Lower lobe of right lung (tissue), 2 donors: ENCODE results near the gene NCOA1. TPM values are rescaled to one million over a fixed set of nuclear protein-coding genes. Genes with fewer than 3 reads are reported as not detected.
A peak's percentile ranks its signal among the peaks of the same experiment; 100 is the strongest.
"Not testable (repeated sequence)": the region's sequence is repeated elsewhere in the genome, so short reads cannot be mapped to it uniquely, and the experiment has no call there.

Source experiments
- ATAC-seq, 2 donors: fragments of 200-7000 bp; cut with Tn5 transposase; one replicate each; pipeline ENCODE4 v1.9.1; 2020 to 2022; ENCODE audit warnings: mild to moderate bottlenecking in 2 of 2, moderate library complexity in 2 of 2
- DNase-seq: peaks from one replicate; pipeline ENCODE4 v3.0.0-alpha.2; 2020
- H3K27ac ChIP-seq: fragments of 200-600 bp; one replicate; pipeline ENCODE4 v1.8.0; 2022
- H3K27me3 ChIP-seq: fragments of 200-600 bp; one replicate; pipeline ENCODE4 v1.8.0; 2022; ENCODE audit warnings: low read depth
- H3K36me3 ChIP-seq: fragments of 200-600 bp; one replicate; pipeline ENCODE4 v1.8.0; 2022; ENCODE audit warnings: mild to moderate bottlenecking
- H3K4me1 ChIP-seq: fragments of 200-600 bp; one replicate; pipeline ENCODE4 v1.8.0; 2022
- H3K4me3 ChIP-seq: fragments of 200-600 bp; one replicate; pipeline ENCODE4 v1.8.0; 2022; ENCODE audit warnings: mild to moderate bottlenecking
- H3K9me3 ChIP-seq: fragments of 200-600 bp; one replicate; pipeline ENCODE4 v1.8.0; 2022
- CTCF ChIP-seq: fragments of 200-600 bp; IDR thresholded peaks from one replicate; pipeline ENCODE4 v1.8.0; 2022; ENCODE audit warnings: antibody characterized with exemption, mild to moderate bottlenecking
- intact Hi-C: fragments of 100-400 bp; cut with DNase I; formaldehyde crosslinking; loops from one replicate; pipeline ENCODE4 v1.11.0; 2022
- total RNA-seq: library from RNA; stranded (reverse); fragmentation: NEBNext Ultra II Directional; extraction: Animal tissue kit (Norgen Biotek cat#: 25700); gene quantifications from one replicate; pipeline ENCODE4 v1.2.1, GENCODE V29; 2021
- donor health status: DM: no; HTN: yes; CAD: no; lungs with severe emphysema.

NCOA1 gene
- total RNA-seq, 1 donor from 2014 or later = 48.3 TPM

- intact Hi-C loops = no loop called here
- Histone ChIP-seq H3K4me3 (no peak overlapping the region), H3K27me3 (no peaks in the 10 kb centered on the region), H3K4me1 (no peaks in the 10 kb centered on the region), H3K36me3 (no peaks in the 10 kb centered on the region), H3K9me3 (no peaks in the 10 kb centered on the region), H3K27ac (no peak overlapping the region)
- TF ChIP-seq CTCF = no peak
- DNase-seq (no peak), ATAC-seq (no peak)
Observed at GRCh38 chr2:24459224-24460161, 31.6 kb upstream of the NCOA1 start.

GRCh38 chr2:24461685-24462084 is 29.4 kb upstream of the NCOA1 start:
- ATAC-seq = no peak

GRCh38 chr2:24463271-24463670 is 27.8 kb upstream of the NCOA1 start:
- no peak for ATAC-seq
- Histone ChIP-seq H3K9me3 (no peaks in the 10 kb centered on the region), H3K4me3 (no peak overlapping the region), H3K4me1 (no peaks in the 10 kb centered on the region), H3K27me3 (no peaks in the 10 kb centered on the region), H3K27ac (no peak overlapping the region), H3K36me3 (no peaks in the 10 kb centered on the region)
- no peak for DNase-seq
- TF ChIP-seq CTCF = no peak
- intact Hi-C loops = no loop called here

More at GRCh38 chr2:24461685-24462084, 29.4 kb upstream of the NCOA1 start:
- intact Hi-C loops = no loop called here
- H3K4me3 ChIP-seq = no peak overlapping the region
- DNase-seq = no peak
- H3K36me3 ChIP-seq = no peaks in the 10 kb centered on the region
- TF ChIP-seq CTCF = no peak
- no peak overlapping the region for H3K27ac ChIP-seq
- no peaks in the 10 kb centered on the region for H3K4me1 ChIP-seq
- no peaks in the 10 kb centered on the region for H3K9me3 ChIP-seq
- no peaks in the 10 kb centered on the region for H3K27me3 ChIP-seq

GRCh38 chr2:24466871-24467870 is 23.9 kb upstream of the NCOA1 start:
- no peaks in the 10 kb centered on the region for H3K9me3 ChIP-seq
- H3K4me1 ChIP-seq = no peaks in the 10 kb centered on the region
- no peaks in the 10 kb centered on the region for H3K36me3 ChIP-seq
- DNase-seq (no peak), ATAC-seq (peak; percentile 79 to 80)
- TF ChIP-seq CTCF = no peak
- H3K27me3 ChIP-seq = no peaks in the 10 kb centered on the region
- no peak overlapping the region for H3K4me3 ChIP-seq
- intact Hi-C loops = no loop called here
- H3K27ac ChIP-seq = no peak overlapping the region

GRCh38 chr2:24468453-24468852 is 22.6 kb upstream of the NCOA1 start:
- H3K27ac ChIP-seq, H3K9me3 ChIP-seq, H3K27me3 ChIP-seq, H3K36me3 ChIP-seq, DNase-seq, H3K4me1 ChIP-seq, H3K4me3 ChIP-seq, intact Hi-C loops, ATAC-seq: not testable (repeated sequence)
